22Rv1 (cell line): ENCODE data around the gene PLSCR3.

Source experiments
- CTCF ChIP-seq: fragments of 450-650 bp; IDR thresholded peaks from 2 replicates; pipeline ENCODE4 v1.5.1; 2017; ENCODE audit warnings: mild to moderate bottlenecking
- ZFX ChIP-seq: fragments of 450-650 bp; IDR thresholded peaks from 2 replicates; pipeline ENCODE4 v1.6.1; 2017; ENCODE audit warnings: antibody characterized with exemption, borderline replicate concordance

- TF ChIP-seq ZFX = no peak
- no peak for TF ChIP-seq CTCF
Observed at GRCh38 chr17:7416323-7416722, 22.0 kb upstream of the PLSCR3 start.
